NCI-H146 treated with DMSO at 0.1 percent for 48 hours (cell line): ENCODE results near the gene IVD.
A peak's percentile ranks its signal among the peaks of the same experiment; 100 is the strongest.

Experiments used
- DNase-seq: peaks from one replicate; lab custom pipeline; 2025; ENCODE audit not compliant: unreplicated experiment; lab: John Stamatoyannopoulos, UW

The IVD gene

DNA sequence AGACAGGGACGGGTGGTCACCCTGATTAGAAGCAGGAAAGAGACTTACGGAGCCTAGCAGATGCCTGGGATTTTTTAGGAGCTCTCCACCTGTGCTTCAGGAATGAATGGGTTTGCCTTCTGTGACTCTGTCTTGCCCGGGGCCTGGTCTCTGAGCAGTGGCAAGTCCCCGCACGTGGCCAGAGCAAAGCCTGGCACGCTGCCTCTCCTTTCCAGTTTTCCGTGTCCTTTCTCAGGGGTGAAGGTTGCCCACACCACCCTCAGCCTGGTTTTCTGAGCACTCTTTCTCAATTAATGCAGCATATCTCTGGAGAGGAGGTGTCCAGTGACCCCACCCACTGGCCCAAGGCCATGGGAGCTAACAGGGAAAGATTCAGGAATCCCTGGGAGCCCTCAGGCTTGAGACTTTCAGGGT is 50.7 kb downstream of the IVD start:
- DNase-seq = no peak

DNA sequence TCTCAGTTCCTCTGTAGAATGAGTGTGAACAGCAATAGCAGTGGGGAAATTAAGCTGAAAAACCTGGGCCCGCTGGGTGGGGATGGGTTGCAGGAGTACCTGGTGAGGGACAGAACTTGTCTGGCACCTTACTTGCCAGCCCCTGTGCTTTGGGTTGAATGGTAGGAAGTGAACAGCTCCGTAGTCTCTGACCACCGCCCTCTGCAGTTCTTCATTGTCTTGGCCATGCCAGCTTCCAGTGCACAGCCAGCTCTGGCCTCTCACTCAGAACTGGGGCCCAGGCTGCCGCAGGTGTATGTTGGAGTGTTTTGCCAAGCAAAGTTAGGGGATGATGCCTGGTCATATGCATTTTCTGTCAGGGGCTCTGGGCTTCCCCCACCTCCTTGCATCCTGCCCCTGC is 51.1 kb downstream of the IVD start:
- DNase-seq = no peak

DNA sequence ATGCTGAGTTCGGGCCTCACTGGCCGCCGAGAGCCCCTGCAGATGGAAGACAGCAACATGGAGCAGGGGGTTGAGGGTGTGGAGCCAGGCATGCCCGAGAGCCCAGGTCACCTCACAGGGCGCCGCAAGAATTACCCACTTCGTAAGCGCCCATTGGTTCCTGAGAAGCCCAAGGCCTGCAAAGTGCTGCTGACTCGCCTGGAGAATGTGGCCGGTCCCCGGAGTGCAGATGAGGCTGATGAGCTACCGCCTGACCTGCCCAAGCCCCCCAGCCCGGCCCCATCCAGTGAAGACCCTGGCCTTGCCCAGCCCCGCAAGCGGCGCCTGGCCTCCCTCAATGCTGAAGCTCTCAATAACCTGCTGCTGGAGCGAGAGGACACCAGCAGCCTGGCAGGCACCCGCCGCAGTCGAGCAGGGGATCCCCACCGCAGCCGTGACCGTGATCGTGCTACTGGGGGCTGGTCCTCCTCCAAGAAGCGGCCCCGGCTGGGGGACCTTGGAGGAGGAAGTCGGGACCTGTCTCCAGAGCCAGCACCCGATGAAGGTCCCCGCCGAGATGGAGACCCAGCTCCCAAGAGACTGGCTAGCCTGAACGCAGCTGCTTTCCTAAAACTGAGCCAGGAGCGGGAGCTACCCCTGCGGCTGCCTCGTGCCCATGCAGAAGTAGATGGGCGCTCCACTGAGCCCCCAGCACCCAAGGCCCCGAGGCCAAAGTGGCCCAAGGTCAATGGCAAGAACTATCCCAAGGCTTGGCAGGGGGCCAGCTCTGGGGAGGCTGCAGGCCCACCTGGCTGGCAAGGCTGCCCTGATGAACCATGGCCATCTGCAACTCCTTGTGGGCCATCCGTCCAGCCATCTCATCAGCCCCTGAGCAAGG is 53.1 kb downstream of the IVD start:
- no peak for DNase-seq

DNA sequence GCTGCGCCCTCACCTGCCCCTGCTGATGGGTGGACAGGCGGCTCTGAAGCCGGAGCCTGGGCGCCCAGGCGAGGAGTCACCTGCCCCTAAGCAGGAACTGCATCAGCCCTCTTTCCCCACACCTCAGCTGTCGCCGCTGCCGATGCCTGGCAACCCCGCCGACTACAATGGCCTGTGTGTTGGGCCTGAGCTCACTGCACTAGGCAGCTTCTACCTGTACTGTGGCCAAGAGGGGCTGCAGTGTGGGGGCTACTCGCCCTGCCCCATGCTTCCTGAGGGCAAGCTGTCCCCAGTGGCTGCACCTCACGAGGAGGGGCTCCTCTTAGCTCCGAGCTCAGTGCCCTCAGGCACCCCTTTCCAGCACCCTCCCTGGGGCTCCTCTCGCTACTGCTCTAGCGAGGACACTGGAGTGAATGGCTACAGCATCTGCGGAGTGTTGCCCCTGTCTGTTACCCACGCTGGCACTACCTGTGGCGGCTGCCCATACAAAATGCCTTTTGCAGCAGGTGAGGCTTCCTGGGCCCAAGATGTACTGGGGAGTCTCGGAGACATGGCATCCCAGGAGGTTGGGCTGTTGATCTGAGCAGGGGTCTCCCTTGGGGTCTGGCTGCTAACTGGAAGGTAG is 53.9 kb downstream of the IVD start:
- no peak for DNase-seq

DNA sequence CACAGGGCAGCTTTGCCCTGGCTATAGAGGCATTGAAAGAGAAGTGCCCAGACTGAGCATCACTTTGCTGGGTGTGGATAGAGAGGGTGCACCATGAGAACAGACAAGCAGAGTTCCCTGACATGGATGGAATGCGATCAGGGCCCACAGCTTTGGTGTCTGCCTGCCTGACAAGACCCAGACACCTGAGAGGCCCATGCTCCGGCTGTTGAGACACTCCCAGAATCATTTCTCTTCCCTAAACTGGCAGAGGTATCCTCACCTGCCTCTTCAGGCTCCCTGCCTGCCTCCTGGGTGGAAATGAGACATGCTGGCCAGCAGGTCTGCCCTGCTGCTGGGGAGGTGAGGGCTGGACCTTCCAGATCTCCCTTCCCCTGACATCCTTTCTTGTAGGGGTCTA is 54.8 kb downstream of the IVD start:
- DNase-seq = no peak

DNA sequence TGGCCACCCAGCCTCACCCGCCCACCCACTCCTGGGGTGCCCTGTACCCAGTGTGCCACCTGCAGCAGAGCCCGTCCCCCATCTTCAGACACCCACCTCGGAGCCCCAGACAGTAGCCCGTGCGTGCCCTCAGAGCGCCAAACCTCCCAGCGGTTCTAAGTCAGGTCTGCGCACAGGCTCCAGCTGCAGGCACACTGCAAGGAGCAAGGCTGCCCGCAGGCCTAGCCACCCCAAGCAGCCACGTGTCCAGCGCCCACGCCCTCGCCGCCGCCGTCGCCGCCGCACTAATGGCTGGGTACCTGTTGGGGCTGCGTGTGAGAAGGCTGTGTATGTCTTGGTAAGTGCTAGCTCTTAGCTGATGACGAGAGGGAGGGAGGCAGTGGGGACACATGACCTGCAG is 56.4 kb downstream of the IVD start:
- DNase-seq = no peak

DNA sequence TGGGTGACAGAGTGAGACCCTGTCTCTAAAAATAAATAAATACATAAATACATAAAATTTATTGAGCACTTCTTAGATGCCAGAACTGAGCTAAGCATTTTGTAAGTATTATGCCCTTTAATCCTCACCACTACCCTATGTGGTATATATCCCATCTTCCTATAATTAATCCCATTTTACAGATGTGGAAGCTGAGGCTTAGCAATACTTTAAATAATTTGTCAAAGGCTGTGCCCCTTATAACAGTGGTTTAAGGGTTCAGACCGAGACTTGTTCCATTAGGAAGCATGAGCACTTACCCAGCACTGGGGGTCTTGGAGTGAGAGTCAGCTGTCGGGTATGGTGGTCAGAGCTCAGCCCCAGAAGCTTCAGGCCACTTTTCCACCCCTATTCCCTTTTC is 57.7 kb downstream of the IVD start:
- DNase-seq = no peak

DNA sequence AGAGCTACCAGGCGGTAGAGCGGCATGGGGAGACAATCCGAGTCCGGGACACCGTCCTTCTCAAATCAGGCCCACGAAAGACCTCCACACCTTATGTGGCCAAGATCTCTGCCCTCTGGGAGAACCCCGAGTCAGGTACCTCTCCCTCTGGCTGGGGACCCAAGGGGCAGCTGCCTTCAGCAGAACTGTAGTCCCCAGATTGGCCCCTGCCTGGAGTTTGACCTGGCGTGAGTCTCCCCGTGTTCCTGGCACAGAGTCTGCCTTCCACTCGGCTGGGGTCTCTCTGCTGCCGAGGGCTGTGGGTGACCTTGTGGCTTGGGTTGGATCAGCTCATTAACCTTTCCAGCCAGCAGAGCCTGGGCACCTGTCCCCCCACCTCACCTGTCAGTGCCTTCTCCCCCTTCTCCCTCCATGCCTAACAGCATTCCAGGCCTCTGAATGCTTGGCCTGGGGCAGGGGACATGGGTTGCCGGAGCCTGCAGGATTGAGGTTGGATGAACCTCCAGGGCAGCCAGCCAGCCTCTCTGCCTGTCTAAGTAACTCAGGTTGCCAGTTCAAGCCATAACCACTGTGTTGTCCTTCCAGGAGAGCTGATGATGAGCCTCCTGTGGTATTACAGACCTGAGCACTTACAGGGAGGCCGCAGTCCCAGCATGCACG is 58.4 kb downstream of the IVD start:
- DNase-seq = no peak

DNA sequence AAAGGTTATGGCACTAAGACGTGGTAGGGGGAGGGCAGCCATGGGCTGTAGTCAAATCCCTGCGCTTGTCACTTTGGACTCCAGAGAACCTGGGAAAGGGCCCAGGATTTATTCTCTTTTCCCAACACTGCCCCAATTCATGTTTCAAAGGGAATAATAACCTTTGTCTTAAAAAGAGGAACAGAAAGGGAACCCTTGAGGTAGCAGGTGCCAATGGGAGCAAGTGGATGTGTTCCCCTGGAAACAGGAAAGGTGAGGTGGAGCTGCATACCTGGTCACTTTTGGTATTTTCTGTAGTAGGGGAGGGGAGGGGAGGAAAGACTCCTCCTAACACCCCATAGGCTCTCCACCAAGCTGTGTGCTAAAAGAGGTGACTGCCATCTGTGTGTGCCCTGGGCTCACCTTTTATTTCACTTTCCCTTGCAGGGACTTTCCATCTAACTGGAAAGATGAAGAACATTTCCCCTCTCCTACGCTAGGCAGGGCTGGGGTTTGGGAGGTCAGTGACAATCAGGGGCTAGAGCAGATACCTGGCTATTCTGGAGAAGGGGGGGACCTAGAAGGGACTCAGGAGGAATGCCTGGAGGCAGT is 59.1 kb downstream of the IVD start:
- no peak for DNase-seq

DNA sequence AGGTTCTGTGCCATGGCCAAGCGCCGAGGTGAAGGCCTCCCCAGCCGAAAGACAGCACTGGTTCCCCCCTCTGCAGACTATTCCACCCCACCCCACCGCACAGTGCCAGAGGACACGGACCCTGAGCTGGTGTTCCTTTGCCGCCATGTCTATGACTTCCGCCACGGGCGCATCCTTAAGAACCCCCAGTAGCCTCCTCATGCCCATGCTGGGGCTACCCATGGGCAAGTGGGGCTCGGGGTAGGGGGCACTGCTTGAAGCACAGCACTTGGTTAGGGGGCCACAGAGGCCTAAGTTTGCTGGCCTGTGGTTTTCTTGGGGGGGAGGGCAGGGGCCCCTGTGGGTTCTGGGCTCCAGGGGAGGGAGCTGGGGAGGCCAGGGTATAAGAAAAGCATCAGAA is 60.3 kb downstream of the IVD start:
- no peak for DNase-seq

DNA sequence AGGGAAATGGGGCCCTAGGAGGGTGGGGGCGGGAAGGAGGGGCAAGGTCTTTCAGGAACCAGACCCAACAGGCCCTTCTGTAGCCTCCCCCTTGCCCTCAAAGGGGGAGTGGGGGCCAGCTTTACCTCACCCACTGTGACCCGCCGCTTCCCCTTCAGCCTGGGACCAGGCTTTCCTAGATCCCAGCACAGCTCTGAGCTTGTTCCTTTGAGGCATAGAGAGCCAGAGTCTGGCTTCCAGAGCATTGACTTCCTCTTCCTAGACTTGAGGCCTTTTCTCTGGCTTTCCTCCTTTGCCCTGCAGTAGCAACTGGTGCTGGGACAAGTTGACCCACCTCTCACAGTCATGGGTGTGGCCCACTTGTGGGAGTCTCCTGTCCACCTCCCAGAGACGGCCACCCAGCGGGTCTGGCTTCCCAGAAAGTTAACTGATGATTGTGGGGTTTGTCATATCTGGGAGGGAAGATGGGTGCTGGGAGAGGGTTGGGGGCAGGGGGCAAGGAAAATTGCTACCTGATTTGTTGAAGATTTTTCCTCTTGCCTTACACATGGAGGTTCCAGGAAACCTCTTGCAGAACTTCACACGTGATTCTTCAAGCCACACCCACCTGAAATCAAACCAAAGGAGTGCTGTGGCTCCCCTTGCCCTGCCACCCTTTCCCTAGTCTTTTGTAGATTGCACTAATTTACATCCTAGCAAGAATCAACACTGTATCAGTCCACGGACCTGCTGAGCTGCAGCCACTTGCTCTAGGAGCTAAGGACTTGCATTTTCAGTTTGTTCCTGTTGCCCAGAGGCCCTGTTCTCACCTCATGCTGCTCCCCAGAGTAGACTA is 61.0 kb downstream of the IVD start:
- DNase-seq = no peak

DNA sequence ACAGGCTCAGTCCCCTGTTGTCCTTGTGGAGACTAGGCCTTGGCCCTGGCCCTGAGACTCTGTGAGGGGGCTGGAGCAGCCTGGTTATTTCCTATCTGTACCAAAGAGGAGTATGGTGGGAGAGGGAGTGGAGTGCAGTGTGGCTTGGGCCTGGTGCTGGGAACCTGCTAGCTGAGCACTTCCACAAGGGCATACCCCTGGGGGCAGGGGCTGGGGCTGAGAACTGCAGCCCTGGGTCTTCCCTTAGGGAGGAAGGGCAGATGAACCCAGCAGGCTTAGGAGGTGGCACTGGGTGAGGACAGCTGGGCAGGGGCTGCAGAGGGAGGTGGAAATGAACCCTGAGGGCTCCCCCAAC is 61.6 kb downstream of the IVD start:
- no peak for DNase-seq

DNA sequence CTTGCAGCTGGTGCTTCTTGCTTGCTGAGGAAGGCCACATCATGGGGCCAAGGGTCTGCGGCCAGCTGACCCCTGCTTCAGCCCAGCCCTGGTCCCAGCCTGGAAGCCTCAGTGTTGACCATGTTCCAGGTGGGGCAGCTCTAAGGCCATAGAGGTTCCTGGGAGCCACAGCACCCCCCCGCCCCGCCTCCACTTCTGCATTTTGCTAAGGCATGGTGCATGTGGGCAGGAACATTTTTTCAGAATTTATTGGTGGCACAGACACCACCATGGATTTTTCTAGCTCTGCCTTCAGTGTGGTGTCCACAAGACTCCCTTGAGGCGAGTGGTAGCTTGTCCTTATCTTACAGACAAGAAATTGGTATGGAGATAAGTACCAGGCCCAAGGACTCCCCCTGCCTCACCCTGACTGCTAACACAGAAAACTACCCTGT is 63.3 kb downstream of the IVD start:
- DNase-seq = no peak

DNA sequence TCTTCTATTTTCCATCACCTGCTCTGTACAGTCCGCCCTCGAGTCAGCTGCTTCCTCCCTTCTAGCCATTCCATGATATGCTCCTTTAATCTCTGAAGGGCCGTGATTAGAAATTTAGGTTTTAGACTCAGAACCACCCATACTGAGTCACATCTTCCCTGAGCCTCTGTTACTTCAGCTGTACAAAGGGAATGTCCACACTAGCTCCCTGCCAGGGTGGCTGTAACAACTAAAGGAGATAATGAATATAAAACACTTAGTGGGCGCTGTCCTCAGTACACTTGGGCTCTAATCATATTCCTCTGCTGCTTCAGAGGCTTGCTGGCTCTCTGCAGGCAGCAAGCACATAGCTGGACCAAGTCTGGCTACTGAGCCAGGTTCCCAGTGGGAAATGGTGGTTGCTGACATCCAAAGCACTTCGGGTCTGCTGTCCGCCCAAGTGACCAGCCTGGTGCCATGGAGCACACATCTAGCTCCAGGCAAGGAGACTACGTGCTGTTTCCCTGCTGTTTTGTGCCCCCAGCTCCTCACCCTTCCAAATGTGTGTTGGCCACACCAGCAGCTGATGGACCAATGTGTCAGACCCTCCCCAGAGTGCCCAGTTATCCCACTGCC is 64.3 kb downstream of the IVD start:
- DNase-seq = no peak

DNA sequence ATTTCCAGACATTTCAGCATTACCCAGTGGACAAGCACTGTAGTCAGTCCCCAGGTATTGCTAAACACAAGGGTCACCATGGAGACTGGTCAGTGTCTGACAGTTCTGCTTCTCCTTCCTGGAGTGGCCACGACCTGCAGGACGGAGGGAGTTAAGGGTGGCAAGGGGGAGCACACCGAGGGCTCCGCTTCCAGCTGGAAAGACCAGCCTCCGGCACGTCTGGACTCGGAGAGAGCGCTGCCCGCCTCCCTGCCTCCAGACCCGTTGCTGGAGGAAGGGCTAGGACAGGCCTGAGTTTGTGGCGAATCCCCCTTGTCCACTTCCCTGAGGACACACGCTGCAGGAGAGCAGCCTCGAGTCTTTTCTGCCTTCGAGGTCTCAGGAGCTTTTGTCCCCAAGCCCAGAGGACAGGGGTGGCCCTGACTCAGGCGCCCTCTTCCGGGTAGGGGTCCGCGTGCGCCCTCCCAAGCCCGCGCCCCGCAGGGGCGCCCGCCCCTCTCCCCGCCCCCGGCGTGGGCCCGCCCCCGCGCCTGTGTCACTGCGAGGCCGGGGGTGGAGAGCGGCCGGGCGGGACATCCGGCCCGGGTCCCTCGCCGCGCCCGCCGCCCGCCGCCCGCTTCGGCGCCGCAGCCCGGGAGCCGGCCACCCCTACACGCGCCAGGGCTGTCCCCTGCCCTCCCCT is 65.0 kb downstream of the IVD start, which contains the start of gene CHST14:
Gene CHST14 (plus strand): TSS at position 562 of the 682 bp plus-strand sequence. CDS start 230 bp downstream, outside the sequence.
- DNase-seq = peak; percentile 22
